Psoas muscle (tissue), 8 donors: ENCODE data around the gene TPI1. TPM values are rescaled to one million over a fixed set of nuclear protein-coding genes. Genes with fewer than 3 reads are reported as not detected.

Experiments
- ATAC-seq, 4 donors: fragments of 200-7000 bp; cut with Tn5 transposase; one replicate each; pipeline ENCODE4 v1.9.1; 2020; ENCODE audit warnings: moderate library complexity in 3 of 4, mild to moderate bottlenecking in 2 of 4
- DNase-seq, 2 donors: peaks; one replicate each; pipeline ENCODE4 v3.0.0-alpha.2; 2020
- H3K27ac ChIP-seq: fragments of 200-600 bp; one replicate; pipeline ENCODE4 v1.8.0; 2022
- H3K27me3 ChIP-seq, 3 donors: fragments of 200-600 bp in 1 of 3; one replicate each; pipeline versions ENCODE4 v1.6.1 to v1.8.0; 2013 to 2022; ENCODE audit warnings: low read length in 2 of 3, mild to moderate bottlenecking in 2 of 3, moderate library complexity in 1 of 3; ENCODE audit not compliant: insufficient read depth in 3 of 3
- H3K36me3 ChIP-seq, 2 donors: fragments of 200-600 bp in 1 of 2; one replicate each; pipeline versions ENCODE4 v1.6.1 to v1.8.0; 2013 to 2022; ENCODE audit warnings: low read depth in 1 of 2, mild to moderate bottlenecking in 1 of 2, moderate library complexity in 1 of 2; ENCODE audit not compliant: insufficient read depth in 1 of 2
- H3K4me1 ChIP-seq: fragments of 200-600 bp; one replicate; pipeline ENCODE4 v1.8.0; 2022
- H3K4me3 ChIP-seq: fragments of 200-600 bp; one replicate; pipeline ENCODE4 v1.8.0; 2022; ENCODE audit warnings: mild to moderate bottlenecking
- H3K9me3 ChIP-seq: fragments of 200-600 bp; one replicate; pipeline ENCODE4 v1.8.0; 2022
- WGBS, 3 donors: extraction: QIAGEN DNeasy Blood & Tissue Kit; methylation state at CpG; one replicate each; pipeline versions ENCODE4 v1.1.6 to v1.1.7; 2013; 5-methylcytosine and 5-hydroxymethylcytosine counted together
- intact Hi-C, 2 donors: fragments of 100-400 bp; cut with DNase I; formaldehyde crosslinking; loops; one replicate each; pipeline versions ENCODE4 v1.11.0 to v1.14.2; 2022
- polyA plus RNA-seq, 3 donors: library from polyadenylated mRNA; stranded (reverse); fragments of 200-250 nt; gene quantifications; one replicate each; pipeline ENCODE4 v1.2.3, GENCODE V29; 2013
- total RNA-seq, 4 donors: library from RNA; stranded (reverse); fragmentation: NEBNext Ultra II Directional in 2 of 4; extraction: Animal tissue kit (Norgen Biotek cat#: 25700) in 2 of 4; gene quantifications; one replicate each; pipeline versions ENCODE4 v1.2.1 to v1.2.4, GENCODE V29; 2021 to 2023
- TF ChIP-seq, protein P1 (sequence below): fragments of 200-600 bp; IDR thresholded peaks from one replicate; pipeline ENCODE4 v1.8.0; 2022; ENCODE audit warnings: antibody characterized with exemption
- donor health status: healthy with polysubstance abuse.
- donor health status: DM: no; HTN: no; CAD: no; lungs with moderate emphysema.
- donor health status: Bipolar disorder and iron deficiency.
- donor health status: healthy.
- donor health status: DM: yes; HTN: yes; CAD: no.
- donor health status: DM: no; HTN: no; CAD: no.
- donor health status: DM: no; HTN: no; CAD: no.
- donor health status: DM: yes; HTN: yes; CAD: no.

The TPI1 gene
- total and polyA plus RNA-seq, 7 donors: 537 to 952 (median 699) TPM

- Histone ChIP-seq H3K9me3 (no peaks in the 10 kb centered on the region), H3K36me3 (peaks cover 0 to 2% of the 10 kb centered on the region in 2 donors), H3K4me3 (peak overlapping the region; percentile 76), H3K4me1 (peaks cover 3% of the 10 kb centered on the region), H3K27me3 (peaks cover 0 to 49% (median 6%) of the 10 kb centered on the region in 3 donors), H3K27ac (no peak overlapping the region)
- intact Hi-C loops: loop anchor here (5.0 to 10.0 kb wide), 3 partner anchors 74 to 212 kb away; partner anchors contain the start of gene MLF2 (in 2 of the 2)
- peak in 3 of 4 donors; percentile 11 to 23 (median 13) for ATAC-seq
- DNase-seq: peak in 1 of 2 donors; percentile 45
- TF ChIP-seq, protein P1, sequence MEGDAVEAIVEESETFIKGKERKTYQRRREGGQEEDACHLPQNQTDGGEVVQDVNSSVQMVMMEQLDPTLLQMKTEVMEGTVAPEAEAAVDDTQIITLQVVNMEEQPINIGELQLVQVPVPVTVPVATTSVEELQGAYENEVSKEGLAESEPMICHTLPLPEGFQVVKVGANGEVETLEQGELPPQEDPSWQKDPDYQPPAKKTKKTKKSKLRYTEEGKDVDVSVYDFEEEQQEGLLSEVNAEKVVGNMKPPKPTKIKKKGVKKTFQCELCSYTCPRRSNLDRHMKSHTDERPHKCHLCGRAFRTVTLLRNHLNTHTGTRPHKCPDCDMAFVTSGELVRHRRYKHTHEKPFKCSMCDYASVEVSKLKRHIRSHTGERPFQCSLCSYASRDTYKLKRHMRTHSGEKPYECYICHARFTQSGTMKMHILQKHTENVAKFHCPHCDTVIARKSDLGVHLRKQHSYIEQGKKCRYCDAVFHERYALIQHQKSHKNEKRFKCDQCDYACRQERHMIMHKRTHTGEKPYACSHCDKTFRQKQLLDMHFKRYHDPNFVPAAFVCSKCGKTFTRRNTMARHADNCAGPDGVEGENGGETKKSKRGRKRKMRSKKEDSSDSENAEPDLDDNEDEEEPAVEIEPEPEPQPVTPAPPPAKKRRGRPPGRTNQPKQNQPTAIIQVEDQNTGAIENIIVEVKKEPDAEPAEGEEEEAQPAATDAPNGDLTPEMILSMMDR: no peak
- WGBS, 3 donors: 1 to 5% (median 2%) methylated on average over 58 to 71 of the region's 71 CpGs
Observed at GRCh38 chr12:6828781-6829535, 38.4 kb upstream of the TPI1 start.

- Histone ChIP-seq H3K9me3 (no peaks in the 10 kb centered on the region), H3K4me3 (peak overlapping the region; percentile 76), H3K27me3 (peaks cover 0 to 43% (median 6%) of the 10 kb centered on the region in 3 donors), H3K36me3 (peaks cover 0 to 2% of the 10 kb centered on the region in 2 donors), H3K27ac (no peak overlapping the region), H3K4me1 (peaks cover 3% of the 10 kb centered on the region)
- TF ChIP-seq, protein P1: no peak
- intact Hi-C loops: loop anchor here (5.0 to 10.0 kb wide), 3 partner anchors 75 to 212 kb away; partner anchors contain the start of gene MLF2 (in 2 of the 2)
- ATAC-seq (no peak), DNase-seq (no peak)
- 58 to 71% (median 59%) methylated on average over 19 of the region's 19 CpGs for WGBS, 3 donors
Observed at GRCh38 chr12:6829536-6830220, 37.7 kb upstream of the TPI1 start.

GRCh38 chr12:6830286-6830890 is 36.9 kb upstream of the TPI1 start:
- ATAC-seq: no peak
- no peak overlapping the region for H3K4me3 ChIP-seq

GRCh38 chr12:6830999-6831398 is 36.3 kb upstream of the TPI1 start:
- H3K27me3 ChIP-seq: peaks cover 0 to 31% (median 6%) of the 10 kb centered on the region in 3 donors
- ATAC-seq (no peak), DNase-seq (no peak)
- H3K9me3 ChIP-seq: no peaks in the 10 kb centered on the region
- H3K4me3 ChIP-seq: no peak overlapping the region
- intact Hi-C loops: no loop called here
- 84 to 94% (median 84%) methylated on average over 6 of the region's 6 CpGs for WGBS, 3 donors
- no peak overlapping the region for H3K27ac ChIP-seq
- no peaks in the 10 kb centered on the region for H3K4me1 ChIP-seq
- TF ChIP-seq, protein P1: no peak
- H3K36me3 ChIP-seq: peaks cover 0 to 2% of the 10 kb centered on the region in 2 donors

More at GRCh38 chr12:6830286-6830890, 36.9 kb upstream of the TPI1 start:
- TF ChIP-seq, protein P1: no peak
- DNase-seq: no peak
- Histone ChIP-seq H3K27ac (no peak overlapping the region), H3K27me3 (peaks cover 0 to 37% (median 6%) of the 10 kb centered on the region in 3 donors), H3K36me3 (peaks cover 0 to 2% of the 10 kb centered on the region in 2 donors), H3K4me1 (peaks cover 3% of the 10 kb centered on the region), H3K9me3 (no peaks in the 10 kb centered on the region)
- WGBS, 3 donors: 83 to 92% (median 91%) methylated on average over 9 to 11 of the region's 11 CpGs
- intact Hi-C loops: no loop called here
